NCI-H510A treated with DMSO at 0.1 percent for 48 hours (cell line): Measurements from ENCODE around the gene RNF151.

ENCODE experiments used
- DNase-seq: peaks from one replicate; lab custom pipeline; 2025; lab: John Stamatoyannopoulos, UW

The RNF151 gene

GRCh38 chr16:1978476-1979120 is 11.9 kb downstream of the RNF151 start:
- DNase-seq = no peak

- no peak for DNase-seq
These were observed 12.8 kb downstream of the RNF151 start for GRCh38 chr16:1979271-1980029.

GRCh38 chr16:1980030-1980769 is 13.5 kb downstream of the RNF151 start:
- no peak for DNase-seq

GRCh38 chr16:1980770-1981087 is 14.1 kb downstream of the RNF151 start:
- DNase-seq = no peak

GRCh38 chr16:1981398-1981836 is 14.8 kb downstream of the RNF151 start, which contains the start of gene NOXO1:
Gene NOXO1, minus strand, starts transcription at chr16:1981469. Its CDS starts 290 bp downstream, at chr16:1981179.
- DNase-seq = no peak

GRCh38 chr16:1982013-1982433 is 15.4 kb downstream of the RNF151 start:
- no peak for DNase-seq

GRCh38 chr16:1982991-1983543 is 16.4 kb downstream of the RNF151 start:
- no peak for DNase-seq

- DNase-seq = peak; percentile 74
These were observed 17.1 kb downstream of the RNF151 start, which contains the start of gene GFER for GRCh38 chr16:1983544-1984346. Gene GFER, plus strand, starts transcription at chr16:1984193. Its CDS starts 26 bp downstream, at chr16:1984219.

GRCh38 chr16:1984347-1985225 is 17.9 kb downstream of the RNF151 start:
- DNase-seq = no peak

- no peak for DNase-seq
These were observed 19.0 kb downstream of the RNF151 start for GRCh38 chr16:1985466-1986150.

GRCh38 chr16:1987198-1987597 is 20.5 kb downstream of the RNF151 start:
- no peak for DNase-seq

GRCh38 chr16:1989209-1990100 is 22.8 kb downstream of the RNF151 start, which contains the start of gene SYNGR3:
Gene SYNGR3, plus strand, starts transcription at chr16:1989970. Its CDS starts 133 bp downstream, at chr16:1990103.
- no peak for DNase-seq

GRCh38 chr16:1990101-1990350 is 23.4 kb downstream of the RNF151 start:
- no peak for DNase-seq

GRCh38 chr16:1990351-1991134 is 23.9 kb downstream of the RNF151 start:
- DNase-seq = no peak

GRCh38 chr16:1991135-1991551 is 24.5 kb downstream of the RNF151 start:
- no peak for DNase-seq

- no peak for DNase-seq
These were observed 24.9 kb downstream of the RNF151 start for GRCh38 chr16:1991588-1991947.

GRCh38 chr16:1991948-1992703 is 25.5 kb downstream of the RNF151 start:
- DNase-seq = no peak
